T-helper 1 cell (primary cell): Measurements from ENCODE around the gene KCTD21.
"Not testable (repeated sequence)": the region's sequence is repeated elsewhere in the genome, so short reads cannot be mapped to it uniquely, and the experiment has no call there.

Source experiments
- DNase-seq, 5 donors: peaks; one replicate each; pipeline ENCODE4 v3.0.0-alpha.2; 2012 to 2020

KCTD21 gene

GRCh38 chr11:78200061-78200460 is 11.6 kb upstream of the KCTD21 start:
- DNase-seq = no peak

GRCh38 chr11:78199653-78200015 is 11.2 kb upstream of the KCTD21 start:
- no peak for DNase-seq

- DNase-seq = no peak
Observed at GRCh38 chr11:78199015-78199652, 10.7 kb upstream of the KCTD21 start.

GRCh38 chr11:78197816-78198215 is 9.4 kb upstream of the KCTD21 start:
- DNase-seq = no peak

- DNase-seq = no peak
Observed at GRCh38 chr11:78196661-78197091, 8.2 kb upstream of the KCTD21 start.

- DNase-seq = no peak
Observed at GRCh38 chr11:78195917-78196560, 7.6 kb upstream of the KCTD21 start.

GRCh38 chr11:78194490-78194889 is 6.1 kb upstream of the KCTD21 start:
- no peak for DNase-seq

GRCh38 chr11:78193806-78194205 is 5.4 kb upstream of the KCTD21 start:
- DNase-seq = no peak

- no peak for DNase-seq
Observed at GRCh38 chr11:78192911-78193351, 4.5 kb upstream of the KCTD21 start.

GRCh38 chr11:78192223-78192719 is 3.8 kb upstream of the KCTD21 start:
- DNase-seq = no peak

GRCh38 chr11:78190871-78191538 is 2.6 kb upstream of the KCTD21 start:
- DNase-seq = no peak

- no peak for DNase-seq
Observed at GRCh38 chr11:78190374-78190773, 1.9 kb upstream of the KCTD21 start.

GRCh38 chr11:78189851-78190250 is 1.4 kb upstream of the KCTD21 start:
- no peak for DNase-seq

- no peak for DNase-seq
Observed at GRCh38 chr11:78189174-78189724, 823 bp upstream of the KCTD21 start.

GRCh38 chr11:78187366-78188285 is 800 bp downstream of the KCTD21 start:
- DNase-seq = peak in 1 of 5 donors; percentile 49

- DNase-seq = no peak
Observed at GRCh38 chr11:78181185-78181584, 7.2 kb downstream of the KCTD21 start.

GRCh38 chr11:78180751-78181150 is 7.7 kb downstream of the KCTD21 start:
- no peak for DNase-seq

- DNase-seq = no peak
Observed at GRCh38 chr11:78179459-78180071, 8.9 kb downstream of the KCTD21 start.

GRCh38 chr11:78177216-78177615 is 11.2 kb downstream of the KCTD21 start:
- DNase-seq = no peak

GRCh38 chr11:78176605-78177141 is 11.8 kb downstream of the KCTD21 start:
- DNase-seq = no peak

- not testable (repeated sequence) for DNase-seq
Observed at GRCh38 chr11:78175862-78176261, 12.6 kb downstream of the KCTD21 start.

- no peak for DNase-seq
Observed at GRCh38 chr11:78171951-78172350, 16.5 kb downstream of the KCTD21 start.
